HepG2 (cell line): ENCODE measurements around the gene SDK1. TPM values are rescaled to one million over a fixed set of nuclear protein-coding genes. Genes with fewer than 3 reads are reported as not detected.

Experiments used
- CENPX ChIP-seq: sonication (generic); formaldehyde crosslinking; IDR thresholded peaks from 2 replicates; pipeline ENCODE4 v1.9.0; 2021; ENCODE audit warnings: mild to moderate bottlenecking, missing genetic modification reagents, moderate library complexity
- ETS1 ChIP-seq: sonication (generic); formaldehyde crosslinking; IDR thresholded peaks from 2 replicates; pipeline ENCODE4 v1.4.0; 2020; ENCODE audit warnings: missing genetic modification reagents
- ETV6 ChIP-seq: sonication (generic); formaldehyde crosslinking; conservative IDR thresholded peaks from 2 replicates; pipeline ENCODE4 v1.4.0; 2020; ENCODE audit warnings: missing genetic modification reagents
- HDAC2 ChIP-seq: sonication (generic); formaldehyde crosslinking; IDR thresholded peaks from 2 replicates; pipeline ENCODE4 v1.4.0; 2020; ENCODE audit warnings: missing genetic modification reagents
- NFIB ChIP-seq: sonication (generic); formaldehyde crosslinking; IDR thresholded peaks from 2 replicates; pipeline ENCODE4 v1.9.0; 2021; ENCODE audit warnings: missing genetic modification reagents, mild to moderate bottlenecking, borderline replicate concordance
- RFXANK ChIP-seq: IDR thresholded peaks from 2 replicates; pipeline ENCODE4 v1.6.1; 2016
- STAG1 ChIP-seq: sonication (generic); formaldehyde crosslinking; IDR thresholded peaks from 2 replicates; pipeline ENCODE4 v1.4.0; 2020; ENCODE audit warnings: missing genetic modification reagents
- ZBTB37 ChIP-seq: sonication (generic); formaldehyde crosslinking; IDR thresholded peaks from 2 replicates; pipeline ENCODE4 v1.4.0; 2020; ENCODE audit warnings: mild to moderate bottlenecking, missing genetic modification reagents
- ZKSCAN5 ChIP-seq: sonication (generic); formaldehyde crosslinking; IDR thresholded peaks from 2 replicates; pipeline ENCODE4 v1.5.1; 2020; ENCODE audit warnings: mild to moderate bottlenecking, missing genetic modification reagents
- ZNF720 ChIP-seq: sonication (generic); formaldehyde crosslinking; IDR thresholded peaks from 2 replicates; pipeline ENCODE4 v1.4.0; 2020; ENCODE audit warnings: missing genetic modification reagents
- polyA plus RNA-seq, 8 experiments: library from polyadenylated mRNA; depleted of rRNA in 3 of 8; stranded (reverse) in 7 of 8; unstranded in 1 of 8; fragments of >200 nt; fragmentation: Illumina TruSeq in 4 of 8; extraction: Trizol in 4 of 8; gene quantifications; 2 replicates each; pipeline versions ENCODE4 v1.2.1 to v1.2.3, GENCODE V29; 2011 to 2016; ENCODE audit warnings: low read depth in 4 of 8, missing spikeins in 1 of 8, mixed read lengths in 1 of 8; ENCODE audit not compliant: insufficient read depth in 1 of 8
- total RNA-seq, 5 experiments: library from RNA; depleted of rRNA; stranded (reverse); fragments of >200 nt; fragmentation: Illumina TruSeq; extraction: Trizol; gene quantifications; 2 replicates each; pipeline ENCODE4 v1.2.3, GENCODE V29; 2016; ENCODE audit warnings: low read depth in 1 of 5
- TF ChIP-seq, protein P1 (sequence below), 2 experiments: fragments of 450-650 bp in 1 of 2; sonication (generic) in 1 of 2; formaldehyde crosslinking in 1 of 2; IDR thresholded peaks; 2 replicates each; pipeline versions ENCODE4 v1.6.1 to v1.8.0; 2016 to 2022; ENCODE audit warnings: antibody characterized with exemption in 1 of 2, mild to moderate bottlenecking in 1 of 2, missing genetic modification reagents in 1 of 2
- TF ChIP-seq, protein P2 (sequence below): sonication (generic); formaldehyde crosslinking; IDR thresholded peaks from 2 replicates; pipeline ENCODE4 v1.5.0; 2020; ENCODE audit warnings: mild to moderate bottlenecking, missing genetic modification reagents
- TF ChIP-seq, protein P3 (sequence below): sonication (generic); formaldehyde crosslinking; IDR thresholded peaks from 2 replicates; pipeline ENCODE4 v1.8.0; 2022; ENCODE audit warnings: missing genetic modification reagents, mild to moderate bottlenecking, moderate library complexity, borderline replicate concordance

The SDK1 gene
- total and polyA plus RNA-seq, 2 of the 13 experiments (the other 11 are each of a cell fraction or from before 2014, with no cell fraction given): 0.35 to 2.4 TPM

DNA sequence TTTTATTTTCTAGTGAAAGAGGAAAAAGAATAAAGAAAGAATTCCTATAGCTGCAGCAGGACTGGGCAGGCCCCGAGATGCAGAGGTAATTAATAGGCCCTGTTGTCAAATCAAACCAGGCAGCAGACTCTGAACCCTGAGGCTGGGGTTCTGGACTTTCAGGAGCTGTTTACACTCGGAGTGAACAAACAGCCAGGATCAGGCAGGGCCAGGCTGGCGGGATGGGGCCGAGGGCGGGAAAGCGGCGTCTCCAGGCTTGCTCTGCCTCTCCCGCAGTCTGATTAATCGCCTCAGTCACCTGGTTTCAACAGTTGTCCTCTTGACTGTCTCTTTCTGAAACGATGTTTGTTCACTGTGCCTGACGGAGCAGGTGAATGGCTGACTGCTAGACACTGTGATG, 705.6 kb downstream of the SDK1 start (continued):
- TF ChIP-seq, protein P1, sequence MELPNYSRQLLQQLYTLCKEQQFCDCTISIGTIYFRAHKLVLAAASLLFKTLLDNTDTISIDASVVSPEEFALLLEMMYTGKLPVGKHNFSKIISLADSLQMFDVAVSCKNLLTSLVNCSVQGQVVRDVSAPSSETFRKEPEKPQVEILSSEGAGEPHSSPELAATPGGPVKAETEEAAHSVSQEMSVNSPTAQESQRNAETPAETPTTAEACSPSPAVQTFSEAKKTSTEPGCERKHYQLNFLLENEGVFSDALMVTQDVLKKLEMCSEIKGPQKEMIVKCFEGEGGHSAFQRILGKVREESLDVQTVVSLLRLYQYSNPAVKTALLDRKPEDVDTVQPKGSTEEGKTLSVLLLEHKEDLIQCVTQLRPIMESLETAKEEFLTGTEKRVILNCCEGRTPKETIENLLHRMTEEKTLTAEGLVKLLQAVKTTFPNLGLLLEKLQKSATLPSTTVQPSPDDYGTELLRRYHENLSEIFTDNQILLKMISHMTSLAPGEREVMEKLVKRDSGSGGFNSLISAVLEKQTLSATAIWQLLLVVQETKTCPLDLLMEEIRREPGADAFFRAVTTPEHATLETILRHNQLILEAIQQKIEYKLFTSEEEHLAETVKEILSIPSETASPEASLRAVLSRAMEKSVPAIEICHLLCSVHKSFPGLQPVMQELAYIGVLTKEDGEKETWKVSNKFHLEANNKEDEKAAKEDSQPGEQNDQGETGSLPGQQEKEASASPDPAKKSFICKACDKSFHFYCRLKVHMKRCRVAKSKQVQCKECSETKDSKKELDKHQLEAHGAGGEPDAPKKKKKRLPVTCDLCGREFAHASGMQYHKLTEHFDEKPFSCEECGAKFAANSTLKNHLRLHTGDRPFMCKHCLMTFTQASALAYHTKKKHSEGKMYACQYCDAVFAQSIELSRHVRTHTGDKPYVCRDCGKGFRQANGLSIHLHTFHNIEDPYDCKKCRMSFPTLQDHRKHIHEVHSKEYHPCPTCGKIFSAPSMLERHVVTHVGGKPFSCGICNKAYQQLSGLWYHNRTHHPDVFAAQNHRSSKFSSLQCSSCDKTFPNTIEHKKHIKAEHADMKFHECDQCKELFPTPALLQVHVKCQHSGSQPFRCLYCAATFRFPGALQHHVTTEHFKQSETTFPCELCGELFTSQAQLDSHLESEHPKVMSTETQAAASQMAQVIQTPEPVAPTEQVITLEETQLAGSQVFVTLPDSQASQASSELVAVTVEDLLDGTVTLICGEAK (IDR thresholded peaks at IDR 0.05): no peak
- TF ChIP-seq, protein P1 (CRISPR knock-in tag; IDR thresholded peaks at IDR 0.05): peak; percentile 38; the same call in 1 of the 2 replicates
- TF ChIP-seq, protein P2, sequence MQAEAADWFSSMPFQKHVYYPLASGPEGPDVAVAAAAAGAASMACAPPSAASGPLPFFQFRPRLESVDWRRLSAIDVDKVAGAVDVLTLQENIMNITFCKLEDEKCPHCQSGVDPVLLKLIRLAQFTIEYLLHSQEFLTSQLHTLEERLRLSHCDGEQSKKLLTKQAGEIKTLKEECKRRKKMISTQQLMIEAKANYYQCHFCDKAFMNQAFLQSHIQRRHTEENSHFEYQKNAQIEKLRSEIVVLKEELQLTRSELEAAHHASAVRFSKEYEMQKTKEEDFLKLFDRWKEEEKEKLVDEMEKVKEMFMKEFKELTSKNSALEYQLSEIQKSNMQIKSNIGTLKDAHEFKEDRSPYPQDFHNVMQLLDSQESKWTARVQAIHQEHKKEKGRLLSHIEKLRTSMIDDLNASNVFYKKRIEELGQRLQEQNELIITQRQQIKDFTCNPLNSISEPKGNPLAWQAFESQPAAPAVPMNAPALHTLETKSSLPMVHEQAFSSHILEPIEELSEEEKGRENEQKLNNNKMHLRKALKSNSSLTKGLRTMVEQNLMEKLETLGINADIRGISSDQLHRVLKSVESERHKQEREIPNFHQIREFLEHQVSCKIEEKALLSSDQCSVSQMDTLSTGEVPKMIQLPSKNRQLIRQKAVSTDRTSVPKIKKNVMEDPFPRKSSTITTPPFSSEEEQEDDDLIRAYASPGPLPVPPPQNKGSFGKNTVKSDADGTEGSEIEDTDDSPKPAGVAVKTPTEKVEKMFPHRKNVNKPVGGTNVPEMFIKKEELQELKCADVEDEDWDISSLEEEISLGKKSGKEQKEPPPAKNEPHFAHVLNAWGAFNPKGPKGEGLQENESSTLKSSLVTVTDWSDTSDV (CRISPR knock-in tag): no peak
- TF ChIP-seq ETV6 (CRISPR knock-in tag) (no peak), NFIB (CRISPR knock-in tag) (no peak), ETS1 (CRISPR knock-in tag) (no peak), ZBTB37 (CRISPR knock-in tag) (no peak), ZNF720 (CRISPR knock-in tag) (no peak), ZKSCAN5 (CRISPR knock-in tag) (no peak), HDAC2 (CRISPR knock-in tag) (0 out of 2 replicates have a peak, but pooled peaks have one; percentile 36), CENPX (CRISPR knock-in tag) (no peak), RFXANK (CRISPR knock-in tag) (no peak), STAG1 (CRISPR knock-in tag) (no peak)
- TF ChIP-seq, protein P3, sequence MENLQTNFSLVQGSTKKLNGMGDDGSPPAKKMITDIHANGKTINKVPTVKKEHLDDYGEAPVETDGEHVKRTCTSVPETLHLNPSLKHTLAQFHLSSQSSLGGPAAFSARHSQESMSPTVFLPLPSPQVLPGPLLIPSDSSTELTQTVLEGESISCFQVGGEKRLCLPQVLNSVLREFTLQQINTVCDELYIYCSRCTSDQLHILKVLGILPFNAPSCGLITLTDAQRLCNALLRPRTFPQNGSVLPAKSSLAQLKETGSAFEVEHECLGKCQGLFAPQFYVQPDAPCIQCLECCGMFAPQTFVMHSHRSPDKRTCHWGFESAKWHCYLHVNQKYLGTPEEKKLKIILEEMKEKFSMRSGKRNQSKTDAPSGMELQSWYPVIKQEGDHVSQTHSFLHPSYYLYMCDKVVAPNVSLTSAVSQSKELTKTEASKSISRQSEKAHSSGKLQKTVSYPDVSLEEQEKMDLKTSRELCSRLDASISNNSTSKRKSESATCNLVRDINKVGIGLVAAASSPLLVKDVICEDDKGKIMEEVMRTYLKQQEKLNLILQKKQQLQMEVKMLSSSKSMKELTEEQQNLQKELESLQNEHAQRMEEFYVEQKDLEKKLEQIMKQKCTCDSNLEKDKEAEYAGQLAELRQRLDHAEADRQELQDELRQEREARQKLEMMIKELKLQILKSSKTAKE (CRISPR knock-in tag): no peak; the same call in 1 of the 2 replicates
